Neural crest cell (in vitro differentiated cells): ENCODE data around the gene MYCN. TPM values are rescaled to one million over a fixed set of nuclear protein-coding genes. Genes with fewer than 3 reads are reported as not detected.

Experiments used
- DNase-seq: peaks from one replicate; pipeline ENCODE4 v3.0.0; 2021; ENCODE audit warnings: low read depth, mixed read lengths, low spot score
- H3K27ac Mint-ChIP-seq: one replicate; pipeline ENCODE4 v1.8.0; 2021; ENCODE audit warnings: mild to moderate bottlenecking, mixed read lengths; ENCODE audit not compliant: unreplicated experiment
- H3K27me3 Mint-ChIP-seq: 2 replicates; pipeline ENCODE4 v1.8.0; 2021; ENCODE audit warnings: low read depth, mild to moderate bottlenecking, mixed read lengths
- H3K36me3 Mint-ChIP-seq: 2 replicates; pipeline ENCODE4 v1.8.0; 2021; ENCODE audit warnings: low read depth, mild to moderate bottlenecking, mixed read lengths
- H3K4me1 Mint-ChIP-seq: 2 replicates; pipeline ENCODE4 v1.8.0; 2021; ENCODE audit warnings: mixed read lengths
- H3K4me3 Mint-ChIP-seq: one replicate; pipeline ENCODE4 v1.8.0; 2021; ENCODE audit warnings: mild to moderate bottlenecking, mixed read lengths
- H3K9me3 Mint-ChIP-seq: 2 replicates; pipeline ENCODE4 v1.8.0; 2021; ENCODE audit warnings: mixed read lengths
- total RNA-seq: library from RNA; stranded (reverse); gene quantifications from 2 replicates; pipeline ENCODE4 v1.2.1, GENCODE V29; 2021
- TF ChIP-seq, protein P1 (sequence below): fragments of 200-600 bp; sonication (generic); conservative IDR thresholded peaks from 2 replicates; pipeline ENCODE4 v1.5.0; 2021; ENCODE audit warnings: antibody characterized with exemption, mild to moderate bottlenecking

The MYCN gene
- total RNA-seq, 1 donor from 2014 or later = 144 TPM

GRCh38 chr2:15973481-15974401, 33.4 kb downstream of the MYCN start:
- no peak for DNase-seq
- Mint-ChIP-seq H3K27me3 (no peaks in the 10 kb centered on the region), H3K4me1 (peaks cover 67% of the 10 kb centered on the region), H3K27ac (no peak overlapping the region), H3K4me3 (no peak overlapping the region), H3K36me3 (no peaks in the 10 kb centered on the region), H3K9me3 (no peaks in the 10 kb centered on the region)
- TF ChIP-seq, protein P1, sequence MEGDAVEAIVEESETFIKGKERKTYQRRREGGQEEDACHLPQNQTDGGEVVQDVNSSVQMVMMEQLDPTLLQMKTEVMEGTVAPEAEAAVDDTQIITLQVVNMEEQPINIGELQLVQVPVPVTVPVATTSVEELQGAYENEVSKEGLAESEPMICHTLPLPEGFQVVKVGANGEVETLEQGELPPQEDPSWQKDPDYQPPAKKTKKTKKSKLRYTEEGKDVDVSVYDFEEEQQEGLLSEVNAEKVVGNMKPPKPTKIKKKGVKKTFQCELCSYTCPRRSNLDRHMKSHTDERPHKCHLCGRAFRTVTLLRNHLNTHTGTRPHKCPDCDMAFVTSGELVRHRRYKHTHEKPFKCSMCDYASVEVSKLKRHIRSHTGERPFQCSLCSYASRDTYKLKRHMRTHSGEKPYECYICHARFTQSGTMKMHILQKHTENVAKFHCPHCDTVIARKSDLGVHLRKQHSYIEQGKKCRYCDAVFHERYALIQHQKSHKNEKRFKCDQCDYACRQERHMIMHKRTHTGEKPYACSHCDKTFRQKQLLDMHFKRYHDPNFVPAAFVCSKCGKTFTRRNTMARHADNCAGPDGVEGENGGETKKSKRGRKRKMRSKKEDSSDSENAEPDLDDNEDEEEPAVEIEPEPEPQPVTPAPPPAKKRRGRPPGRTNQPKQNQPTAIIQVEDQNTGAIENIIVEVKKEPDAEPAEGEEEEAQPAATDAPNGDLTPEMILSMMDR = no peak

- H3K36me3 Mint-ChIP-seq = no peaks in the 10 kb centered on the region
- TF ChIP-seq, protein P1 = no peak
- H3K27me3 Mint-ChIP-seq = no peaks in the 10 kb centered on the region
- H3K4me1 Mint-ChIP-seq = peaks cover 66% of the 10 kb centered on the region
- DNase-seq = no peak
- no peaks in the 10 kb centered on the region for H3K9me3 Mint-ChIP-seq
- H3K4me3 Mint-ChIP-seq = no peak overlapping the region
- no peak overlapping the region for H3K27ac Mint-ChIP-seq
These were observed 34.4 kb downstream of the MYCN start for GRCh38 chr2:15974565-15975260.

DNA sequence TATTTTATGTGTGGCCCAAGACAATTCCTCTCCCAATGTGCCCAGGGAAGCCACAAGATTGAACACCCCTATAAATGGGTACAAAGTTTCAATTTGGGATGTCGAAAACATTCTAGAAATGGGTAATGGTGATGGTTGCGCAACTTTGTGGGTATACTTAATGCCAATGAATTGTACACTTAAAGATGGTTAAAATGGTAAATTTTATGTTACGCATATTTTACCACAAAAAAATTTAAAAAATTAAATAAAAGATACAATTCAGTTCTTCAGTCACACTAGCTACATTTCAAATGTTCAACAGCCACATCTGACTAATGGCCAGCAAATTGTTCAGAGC, 34.9 kb downstream of the MYCN start:
- peaks cover 70% of the 10 kb centered on the region for H3K4me1 Mint-ChIP-seq
- H3K9me3 Mint-ChIP-seq = no peaks in the 10 kb centered on the region
- no peak overlapping the region for H3K4me3 Mint-ChIP-seq
- no peak for DNase-seq
- H3K27ac Mint-ChIP-seq = no peak overlapping the region
- no peaks in the 10 kb centered on the region for H3K36me3 Mint-ChIP-seq
- H3K27me3 Mint-ChIP-seq = no peaks in the 10 kb centered on the region
- TF ChIP-seq, protein P1 = no peak

DNA sequence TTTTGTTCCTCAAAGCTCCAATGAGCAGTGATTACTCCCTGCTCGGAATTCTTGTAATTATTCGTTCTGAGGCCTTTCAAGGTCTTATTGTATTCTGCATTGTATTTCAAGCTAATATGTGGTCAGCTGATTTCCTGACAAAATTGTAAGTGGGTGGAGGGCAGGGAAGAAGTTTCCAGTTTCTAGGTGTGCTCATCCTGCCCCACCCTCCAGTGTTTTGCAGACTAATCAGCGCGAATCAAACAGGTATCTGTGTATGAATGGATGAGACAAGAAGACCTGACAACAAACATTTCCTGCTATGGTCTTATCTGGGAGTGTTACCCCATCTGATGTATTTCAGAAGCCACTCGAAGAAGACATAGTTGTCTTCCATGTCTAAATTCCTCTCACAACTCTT, 35.3 kb downstream of the MYCN start:
- TF ChIP-seq, protein P1 = no peak

DNA sequence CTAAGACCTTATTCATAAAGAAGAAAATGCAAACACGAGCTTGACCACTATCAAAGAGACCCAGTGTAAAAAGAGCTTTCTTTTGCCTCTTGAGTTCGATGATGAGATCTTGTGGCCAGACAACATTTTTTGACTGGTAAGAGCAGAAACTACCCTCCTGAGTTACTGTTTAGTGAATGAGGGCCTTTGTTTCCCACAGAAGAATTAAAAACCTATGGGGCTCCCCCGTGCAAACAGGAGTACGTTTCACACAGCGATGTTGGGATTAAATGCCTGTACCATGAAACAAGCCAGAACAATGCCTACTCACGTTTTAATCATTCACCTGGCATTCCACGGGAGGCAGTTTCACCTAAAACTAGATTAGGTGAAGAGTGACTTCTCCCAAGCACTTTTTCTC, 36.0 kb downstream of the MYCN start:
- no peak overlapping the region for H3K27ac Mint-ChIP-seq

More for the DNA sequence above, 35.3 kb downstream of the MYCN start:
- peaks cover 71% of the 10 kb centered on the region for H3K4me1 Mint-ChIP-seq
- no peak overlapping the region for H3K27ac Mint-ChIP-seq
- no peaks in the 10 kb centered on the region for H3K27me3 Mint-ChIP-seq
- DNase-seq = no peak
- no peaks in the 10 kb centered on the region for H3K9me3 Mint-ChIP-seq
- H3K36me3 Mint-ChIP-seq = no peaks in the 10 kb centered on the region
- H3K4me3 Mint-ChIP-seq = no peak overlapping the region

More for the DNA sequence above, 36.0 kb downstream of the MYCN start:
- TF ChIP-seq, protein P1 = no peak
- Mint-ChIP-seq H3K9me3 (no peaks in the 10 kb centered on the region), H3K36me3 (no peaks in the 10 kb centered on the region), H3K4me3 (no peak overlapping the region), H3K4me1 (peaks cover 65% of the 10 kb centered on the region), H3K27me3 (no peaks in the 10 kb centered on the region)
- no peak for DNase-seq
